ENCODE data around the gene C9orf78.

DNA sequence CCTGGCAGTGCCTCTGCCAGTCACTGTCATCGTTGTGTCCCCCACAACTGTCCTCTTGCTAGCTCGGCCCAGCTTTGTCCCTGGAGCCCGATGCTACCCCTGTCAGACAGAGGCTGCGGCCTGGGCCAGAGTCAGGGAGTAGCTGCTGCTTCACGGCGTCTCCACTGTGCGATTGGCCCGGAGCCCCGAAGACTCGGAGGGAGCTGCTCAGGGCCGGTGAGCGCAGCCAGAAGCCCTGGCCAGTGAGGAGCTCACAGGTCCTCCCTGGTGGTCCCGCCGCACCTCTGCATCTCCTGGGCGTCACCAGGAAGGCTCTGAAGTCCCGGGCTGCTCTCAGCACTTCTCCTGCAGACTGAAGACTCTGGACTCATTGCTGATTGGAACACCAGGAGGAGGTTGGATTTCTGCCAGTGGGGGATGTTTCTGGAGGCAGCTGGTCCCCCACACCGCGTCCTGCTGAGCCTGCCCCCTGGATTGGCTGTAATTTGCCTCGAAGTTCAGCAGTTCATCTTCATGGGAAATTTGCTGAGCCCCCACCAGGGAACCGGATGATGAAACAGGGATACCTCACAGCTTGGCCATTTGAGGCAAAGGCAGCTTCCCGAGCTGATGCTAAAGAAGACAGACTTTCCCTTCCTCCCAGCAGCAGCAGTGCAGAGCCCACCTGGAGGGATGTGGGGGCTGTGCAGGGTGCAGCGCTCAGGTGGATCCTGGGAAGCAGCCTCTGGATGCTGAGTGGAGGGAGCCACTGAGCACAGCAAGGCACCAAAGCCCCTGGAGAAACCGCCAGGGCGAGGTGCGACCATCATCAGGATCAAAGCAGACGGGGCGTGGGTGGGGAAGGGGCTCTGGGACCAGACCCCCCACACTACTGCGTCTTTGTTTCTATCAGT is 45.8 kb upstream of the C9orf78 start:
- TF ChIP-seq, protein P1, sequence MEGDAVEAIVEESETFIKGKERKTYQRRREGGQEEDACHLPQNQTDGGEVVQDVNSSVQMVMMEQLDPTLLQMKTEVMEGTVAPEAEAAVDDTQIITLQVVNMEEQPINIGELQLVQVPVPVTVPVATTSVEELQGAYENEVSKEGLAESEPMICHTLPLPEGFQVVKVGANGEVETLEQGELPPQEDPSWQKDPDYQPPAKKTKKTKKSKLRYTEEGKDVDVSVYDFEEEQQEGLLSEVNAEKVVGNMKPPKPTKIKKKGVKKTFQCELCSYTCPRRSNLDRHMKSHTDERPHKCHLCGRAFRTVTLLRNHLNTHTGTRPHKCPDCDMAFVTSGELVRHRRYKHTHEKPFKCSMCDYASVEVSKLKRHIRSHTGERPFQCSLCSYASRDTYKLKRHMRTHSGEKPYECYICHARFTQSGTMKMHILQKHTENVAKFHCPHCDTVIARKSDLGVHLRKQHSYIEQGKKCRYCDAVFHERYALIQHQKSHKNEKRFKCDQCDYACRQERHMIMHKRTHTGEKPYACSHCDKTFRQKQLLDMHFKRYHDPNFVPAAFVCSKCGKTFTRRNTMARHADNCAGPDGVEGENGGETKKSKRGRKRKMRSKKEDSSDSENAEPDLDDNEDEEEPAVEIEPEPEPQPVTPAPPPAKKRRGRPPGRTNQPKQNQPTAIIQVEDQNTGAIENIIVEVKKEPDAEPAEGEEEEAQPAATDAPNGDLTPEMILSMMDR (IDR thresholded peaks at IDR 0.05), result no peak
- TF ChIP-seq RELA (CRISPR knock-in tag; IDR thresholded peaks at IDR 0.05; ENCODE audit: borderline replicate concordance), result no peak
- TF ChIP-seq CBFB (CRISPR knock-in tag; IDR thresholded peaks at IDR 0.05; ENCODE audit: low read depth), result no peak
- TF ChIP-seq, protein P2, sequence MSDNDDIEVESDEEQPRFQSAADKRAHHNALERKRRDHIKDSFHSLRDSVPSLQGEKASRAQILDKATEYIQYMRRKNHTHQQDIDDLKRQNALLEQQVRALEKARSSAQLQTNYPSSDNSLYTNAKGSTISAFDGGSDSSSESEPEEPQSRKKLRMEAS (CRISPR knock-in tag; IDR thresholded peaks at IDR 0.05), result no peak
- TF ChIP-seq NR3C1 (CRISPR knock-in tag; conservative IDR thresholded peaks at IDR 0.05; ENCODE audit: low read depth), result no peak
- TF ChIP-seq IRF2 (CRISPR knock-in tag; IDR thresholded peaks at IDR 0.05; ENCODE audit: borderline replicate concordance, low read depth), result no peak
- TF ChIP-seq FOXJ3 (CRISPR knock-in tag; IDR thresholded peaks at IDR 0.05; ENCODE audit: borderline replicate concordance), result no peak
- no peak for TF ChIP-seq TCF7 (CRISPR knock-in tag; IDR thresholded peaks at IDR 0.05; ENCODE audit: low read depth)
- TF ChIP-seq, protein P3, sequence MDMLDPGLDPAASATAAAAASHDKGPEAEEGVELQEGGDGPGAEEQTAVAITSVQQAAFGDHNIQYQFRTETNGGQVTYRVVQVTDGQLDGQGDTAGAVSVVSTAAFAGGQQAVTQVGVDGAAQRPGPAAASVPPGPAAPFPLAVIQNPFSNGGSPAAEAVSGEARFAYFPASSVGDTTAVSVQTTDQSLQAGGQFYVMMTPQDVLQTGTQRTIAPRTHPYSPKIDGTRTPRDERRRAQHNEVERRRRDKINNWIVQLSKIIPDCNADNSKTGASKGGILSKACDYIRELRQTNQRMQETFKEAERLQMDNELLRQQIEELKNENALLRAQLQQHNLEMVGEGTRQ (CRISPR knock-in tag; IDR thresholded peaks at IDR 0.05), result no peak
- no peak for TF ChIP-seq TP53 (CRISPR knock-in tag; IDR thresholded peaks at IDR 0.05)
- TF ChIP-seq, protein P4, sequence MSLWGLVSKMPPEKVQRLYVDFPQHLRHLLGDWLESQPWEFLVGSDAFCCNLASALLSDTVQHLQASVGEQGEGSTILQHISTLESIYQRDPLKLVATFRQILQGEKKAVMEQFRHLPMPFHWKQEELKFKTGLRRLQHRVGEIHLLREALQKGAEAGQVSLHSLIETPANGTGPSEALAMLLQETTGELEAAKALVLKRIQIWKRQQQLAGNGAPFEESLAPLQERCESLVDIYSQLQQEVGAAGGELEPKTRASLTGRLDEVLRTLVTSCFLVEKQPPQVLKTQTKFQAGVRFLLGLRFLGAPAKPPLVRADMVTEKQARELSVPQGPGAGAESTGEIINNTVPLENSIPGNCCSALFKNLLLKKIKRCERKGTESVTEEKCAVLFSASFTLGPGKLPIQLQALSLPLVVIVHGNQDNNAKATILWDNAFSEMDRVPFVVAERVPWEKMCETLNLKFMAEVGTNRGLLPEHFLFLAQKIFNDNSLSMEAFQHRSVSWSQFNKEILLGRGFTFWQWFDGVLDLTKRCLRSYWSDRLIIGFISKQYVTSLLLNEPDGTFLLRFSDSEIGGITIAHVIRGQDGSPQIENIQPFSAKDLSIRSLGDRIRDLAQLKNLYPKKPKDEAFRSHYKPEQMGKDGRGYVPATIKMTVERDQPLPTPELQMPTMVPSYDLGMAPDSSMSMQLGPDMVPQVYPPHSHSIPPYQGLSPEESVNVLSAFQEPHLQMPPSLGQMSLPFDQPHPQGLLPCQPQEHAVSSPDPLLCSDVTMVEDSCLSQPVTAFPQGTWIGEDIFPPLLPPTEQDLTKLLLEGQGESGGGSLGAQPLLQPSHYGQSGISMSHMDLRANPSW (CRISPR knock-in tag; conservative IDR thresholded peaks at IDR 0.05; ENCODE audit: low read depth), result no peak
